ENCODE measurements around the gene CLBA1. TPM values are rescaled to one million over a fixed set of nuclear protein-coding genes. Genes with fewer than 3 reads are reported as not detected.
"Not testable (repeated sequence)": the region's sequence is repeated elsewhere in the genome, so short reads cannot be mapped to it uniquely, and the experiment has no call there.

Gene CLBA1
- total RNA-seq, 2 experiments from 2014 or later = 0.47 to 0.67 TPM

DNA sequence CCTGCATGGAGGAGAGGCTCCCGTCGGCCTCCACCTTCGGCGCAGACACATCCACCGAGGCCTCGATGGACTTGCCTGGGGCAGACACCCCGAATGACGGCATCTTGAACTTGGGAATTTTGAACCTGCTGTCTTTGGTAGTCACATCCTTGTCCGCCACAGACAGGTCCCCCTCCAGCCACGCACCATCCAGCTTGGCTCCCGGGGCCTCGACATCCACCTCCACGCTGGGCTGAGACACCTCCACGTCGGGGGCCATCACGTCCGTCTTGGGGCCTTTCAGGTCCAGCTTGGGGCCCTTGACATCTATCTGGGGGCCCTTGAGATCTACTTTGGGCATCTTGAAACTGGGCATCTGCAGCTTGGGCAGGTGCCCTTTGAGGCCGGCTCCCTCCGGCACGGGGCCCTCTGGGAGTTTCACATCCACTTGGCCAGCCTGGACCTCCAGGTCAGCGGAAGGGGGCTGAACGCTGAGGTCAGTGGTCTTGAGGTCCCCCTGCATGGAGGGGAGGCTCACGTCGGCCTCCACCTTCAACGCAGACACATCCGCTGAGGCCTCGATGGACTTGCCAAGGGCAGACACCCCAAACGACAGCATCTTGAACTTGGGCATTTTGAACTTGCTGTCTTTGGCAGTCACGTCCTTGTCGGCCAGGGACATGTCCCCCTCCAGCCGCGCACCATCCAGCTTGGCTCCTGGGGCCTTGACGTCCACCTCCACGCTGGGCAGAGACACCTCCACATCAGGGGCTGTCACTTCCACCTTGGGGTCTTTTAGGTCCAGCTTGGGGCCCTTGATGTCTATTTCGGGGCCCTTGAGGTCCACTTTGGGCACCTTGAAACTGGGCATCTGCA, 37.5 kb upstream of the CLBA1 start:
- POLR2A ChIA-PET; CTCF ChIA-PET; intact Hi-C loops (cut with micrococcal nuclease); DNase-seq; H3K27me3 Mint-ChIP-seq; H3K36me3 Mint-ChIP-seq (ENCODE audit: low read depth); H3K4me3 Mint-ChIP-seq; H3K4me1 Mint-ChIP-seq (ENCODE audit: low read depth); H3K9me3 Mint-ChIP-seq; H3K27ac Mint-ChIP-seq; ATAC-seq: not testable (repeated sequence)

DNA sequence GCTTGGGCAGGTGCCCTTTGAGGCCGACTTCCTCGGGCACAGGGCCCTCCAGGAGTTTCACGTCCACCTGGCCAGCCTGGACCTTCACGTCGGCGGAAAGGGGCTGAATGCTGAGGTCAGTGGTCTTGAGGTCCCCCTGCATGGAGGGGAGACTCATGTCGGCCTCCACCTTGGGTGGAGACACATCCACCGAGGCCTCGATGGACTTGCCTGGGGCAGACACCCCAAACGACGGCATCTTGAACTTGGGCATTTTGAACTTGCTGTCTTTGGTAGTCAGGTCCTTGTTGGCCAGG, 36.9 kb upstream of the CLBA1 start:
- ChIA-PET POLR2A (no interaction called here), CTCF (no interaction called here)
- TF ChIP-seq, protein P1, sequence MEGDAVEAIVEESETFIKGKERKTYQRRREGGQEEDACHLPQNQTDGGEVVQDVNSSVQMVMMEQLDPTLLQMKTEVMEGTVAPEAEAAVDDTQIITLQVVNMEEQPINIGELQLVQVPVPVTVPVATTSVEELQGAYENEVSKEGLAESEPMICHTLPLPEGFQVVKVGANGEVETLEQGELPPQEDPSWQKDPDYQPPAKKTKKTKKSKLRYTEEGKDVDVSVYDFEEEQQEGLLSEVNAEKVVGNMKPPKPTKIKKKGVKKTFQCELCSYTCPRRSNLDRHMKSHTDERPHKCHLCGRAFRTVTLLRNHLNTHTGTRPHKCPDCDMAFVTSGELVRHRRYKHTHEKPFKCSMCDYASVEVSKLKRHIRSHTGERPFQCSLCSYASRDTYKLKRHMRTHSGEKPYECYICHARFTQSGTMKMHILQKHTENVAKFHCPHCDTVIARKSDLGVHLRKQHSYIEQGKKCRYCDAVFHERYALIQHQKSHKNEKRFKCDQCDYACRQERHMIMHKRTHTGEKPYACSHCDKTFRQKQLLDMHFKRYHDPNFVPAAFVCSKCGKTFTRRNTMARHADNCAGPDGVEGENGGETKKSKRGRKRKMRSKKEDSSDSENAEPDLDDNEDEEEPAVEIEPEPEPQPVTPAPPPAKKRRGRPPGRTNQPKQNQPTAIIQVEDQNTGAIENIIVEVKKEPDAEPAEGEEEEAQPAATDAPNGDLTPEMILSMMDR (IDR thresholded peaks at IDR 0.05) = no peak
- Mint-ChIP-seq H3K4me1 (ENCODE audit: low read depth) (no peaks in the 10 kb centered on the region), H3K27me3 (no peaks in the 10 kb centered on the region), H3K36me3 (ENCODE audit: low read depth) (no peaks in the 10 kb centered on the region), H3K9me3 (no peaks in the 10 kb centered on the region), H3K27ac (no peak overlapping the region), H3K4me3 (no peak overlapping the region)
- ATAC-seq (no peak), DNase-seq (no peak)
- intact Hi-C loops (cut with micrococcal nuclease) = no loop called here

DNA sequence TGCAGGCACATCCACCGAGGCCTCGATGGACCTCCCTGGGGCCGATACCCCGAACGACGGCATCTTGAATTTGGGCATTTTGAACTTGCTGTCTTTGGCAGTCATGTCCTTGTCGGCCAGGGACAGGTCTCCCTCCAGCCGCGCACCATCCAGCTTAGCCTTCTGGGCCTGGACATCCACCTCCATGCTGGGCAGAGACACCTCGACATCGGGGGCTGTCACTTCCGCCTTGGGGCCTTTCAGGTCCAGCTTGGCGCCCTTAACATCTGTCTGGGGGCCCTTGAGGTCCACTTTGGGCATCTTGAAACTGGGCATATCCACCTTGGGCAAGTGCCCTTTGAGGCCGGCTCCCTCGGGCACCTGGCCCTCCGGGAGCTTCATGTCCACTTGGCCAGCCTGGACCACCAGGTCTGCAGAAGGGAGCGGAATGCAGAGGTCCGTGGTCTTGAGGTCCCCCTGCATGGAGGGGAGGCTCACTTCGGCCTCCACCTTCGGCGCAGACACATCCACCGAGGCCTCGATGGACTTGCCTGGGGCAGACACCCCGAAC, 36.1 kb upstream of the CLBA1 start:
- H3K9me3 Mint-ChIP-seq; H3K4me1 Mint-ChIP-seq (ENCODE audit: low read depth); H3K4me3 Mint-ChIP-seq; H3K36me3 Mint-ChIP-seq (ENCODE audit: low read depth); CTCF ChIA-PET; POLR2A ChIA-PET; DNase-seq; ATAC-seq; intact Hi-C loops (cut with micrococcal nuclease); H3K27ac Mint-ChIP-seq; H3K27me3 Mint-ChIP-seq: not testable (repeated sequence)

DNA sequence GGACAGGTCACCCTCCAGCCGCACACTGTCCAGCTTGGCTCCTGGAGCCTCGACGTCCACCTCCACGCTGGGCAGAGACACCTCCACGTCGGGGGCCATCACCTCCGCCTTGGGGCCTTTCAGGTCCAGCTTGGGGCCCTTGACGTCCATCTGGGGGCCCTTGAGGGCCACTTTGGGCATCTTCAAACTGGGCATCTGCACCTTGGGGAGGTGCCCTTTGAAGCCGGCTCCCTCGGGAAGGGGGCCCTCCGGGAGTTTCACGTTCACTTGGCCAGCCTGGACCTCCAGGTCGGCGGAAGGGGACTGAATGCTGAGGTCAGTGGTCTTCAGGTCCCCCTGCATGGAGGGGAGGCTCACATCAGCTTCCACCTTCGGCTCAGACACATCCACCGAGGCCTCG, 35.6 kb upstream of the CLBA1 start:
- ATAC-seq = no peak
- H3K4me1 Mint-ChIP-seq (ENCODE audit: low read depth) = no peaks in the 10 kb centered on the region
- TF ChIP-seq, protein P1 (IDR thresholded peaks at IDR 0.05) = no peak
- no peaks in the 10 kb centered on the region for H3K36me3 Mint-ChIP-seq (ENCODE audit: low read depth)
- no peak for DNase-seq
- no peak overlapping the region for H3K4me3 Mint-ChIP-seq
- H3K9me3 Mint-ChIP-seq = no peaks in the 10 kb centered on the region
- CTCF ChIA-PET = no interaction called here
- POLR2A ChIA-PET = no interaction called here
- no peaks in the 10 kb centered on the region for H3K27me3 Mint-ChIP-seq
- no peak overlapping the region for H3K27ac Mint-ChIP-seq
- intact Hi-C loops (cut with micrococcal nuclease) = no loop called here

DNA sequence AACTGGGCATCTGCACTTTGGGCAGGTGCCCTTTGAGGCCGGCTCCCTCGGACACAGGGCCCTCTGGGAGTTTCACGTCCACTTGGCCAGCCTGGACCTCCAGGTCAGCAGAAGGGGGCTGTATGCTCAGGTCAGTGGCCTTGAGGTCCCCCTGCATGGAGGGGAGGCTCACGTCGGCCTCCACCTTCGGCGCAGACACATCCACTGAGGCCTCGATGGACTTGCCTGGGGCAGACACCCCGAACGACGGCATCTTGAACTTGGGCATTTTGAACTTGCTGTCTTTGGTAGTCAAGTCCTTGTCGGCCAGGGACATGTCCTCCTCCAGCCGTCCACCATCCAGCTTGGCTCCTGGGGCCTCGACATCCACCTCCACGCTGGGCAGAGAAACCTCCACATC, 34.9 kb upstream of the CLBA1 start:
- H3K27me3 Mint-ChIP-seq; POLR2A ChIA-PET; H3K36me3 Mint-ChIP-seq (ENCODE audit: low read depth); DNase-seq; CTCF ChIA-PET; H3K4me1 Mint-ChIP-seq (ENCODE audit: low read depth); H3K27ac Mint-ChIP-seq; intact Hi-C loops (cut with micrococcal nuclease); H3K9me3 Mint-ChIP-seq; H3K4me3 Mint-ChIP-seq; ATAC-seq: not testable (repeated sequence)

DNA sequence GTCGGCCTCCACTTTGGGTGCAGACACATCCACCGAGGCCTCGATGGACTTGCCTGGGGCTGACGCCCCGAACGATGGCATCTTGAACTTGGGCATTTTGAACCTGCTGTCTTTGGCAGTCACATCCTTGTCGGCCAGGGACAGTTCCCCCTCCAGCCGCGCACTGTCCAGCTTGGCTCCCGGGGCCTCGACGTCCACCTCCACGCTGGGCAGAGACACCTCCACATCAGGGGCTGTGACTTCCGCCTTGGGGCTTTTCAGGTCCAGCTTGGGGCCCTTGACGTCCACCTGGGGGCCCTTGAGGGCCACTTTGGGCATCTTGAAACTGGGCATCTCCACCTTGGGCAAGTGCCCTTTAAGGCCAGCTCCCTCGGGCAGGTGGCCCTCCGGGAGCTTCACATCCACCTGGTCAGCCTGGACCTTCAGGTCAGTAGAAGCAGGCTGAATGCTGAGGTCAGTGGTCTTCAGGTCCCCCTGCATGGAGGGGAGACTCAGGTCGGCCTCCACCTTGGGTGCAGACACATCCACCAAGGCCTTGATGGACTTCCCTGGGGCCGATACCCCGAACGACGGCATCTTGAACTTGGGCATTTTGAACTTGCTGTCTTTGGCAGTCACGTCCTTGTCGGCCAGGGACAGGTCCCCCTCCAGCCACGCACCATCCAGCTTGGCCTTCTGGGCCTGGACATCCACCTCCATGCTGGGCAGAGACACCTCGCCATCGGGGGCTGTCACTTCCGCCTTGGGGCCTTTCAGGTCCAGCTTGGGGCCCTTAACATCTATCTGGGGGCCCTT, 33.5 kb upstream of the CLBA1 start:
- DNase-seq; H3K27me3 Mint-ChIP-seq; POLR2A ChIA-PET; H3K4me1 Mint-ChIP-seq (ENCODE audit: low read depth); H3K9me3 Mint-ChIP-seq; H3K4me3 Mint-ChIP-seq; CTCF ChIA-PET; H3K27ac Mint-ChIP-seq; H3K36me3 Mint-ChIP-seq (ENCODE audit: low read depth); intact Hi-C loops (cut with micrococcal nuclease); ATAC-seq: not testable (repeated sequence)

DNA sequence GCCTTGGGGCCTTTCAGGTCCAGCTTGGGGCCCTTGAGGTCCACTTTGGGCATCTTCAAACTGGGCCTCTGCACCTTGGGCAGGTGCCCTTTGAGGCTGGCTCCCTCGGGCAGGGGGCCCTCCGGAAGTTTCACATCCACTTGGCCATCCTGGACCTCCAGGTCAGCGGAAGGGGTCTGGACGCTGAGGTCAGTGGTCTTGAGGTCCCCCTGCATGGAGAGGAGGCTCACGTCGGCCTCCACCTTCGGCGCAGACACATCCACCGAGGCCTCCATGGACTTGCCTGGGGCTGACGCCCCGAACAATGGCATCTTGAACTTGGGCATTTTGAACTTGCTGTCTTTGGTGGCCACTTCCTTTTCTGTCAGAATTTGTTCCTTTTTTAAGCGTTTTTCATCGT, 32.5 kb upstream of the CLBA1 start:
- no peak for ATAC-seq

More for the DNA sequence above, 32.5 kb upstream of the CLBA1 start:
- POLR2A ChIA-PET = no interaction called here
- TF ChIP-seq, protein P1 (IDR thresholded peaks at IDR 0.05) = no peak
- no peak for DNase-seq
- intact Hi-C loops (cut with micrococcal nuclease) = no loop called here
- Mint-ChIP-seq H3K27ac (no peak overlapping the region), H3K4me3 (no peak overlapping the region), H3K9me3 (no peaks in the 10 kb centered on the region), H3K4me1 (ENCODE audit: low read depth) (no peaks in the 10 kb centered on the region), H3K27me3 (peaks cover 6% of the 10 kb centered on the region), H3K36me3 (ENCODE audit: low read depth) (no peaks in the 10 kb centered on the region)
- CTCF ChIA-PET = no interaction called here

Data from activated CD8-positive, alpha-beta T cell treated with anti-CD3 and anti-CD28 coated beads for 36 hours (primary cell).